ENCODE results near the gene ADGRG1.
"Not testable (repeated sequence)": the region's sequence is repeated elsewhere in the genome, so short reads cannot be mapped to it uniquely, and the experiment has no call there.

ADGRG1 gene

DNA sequence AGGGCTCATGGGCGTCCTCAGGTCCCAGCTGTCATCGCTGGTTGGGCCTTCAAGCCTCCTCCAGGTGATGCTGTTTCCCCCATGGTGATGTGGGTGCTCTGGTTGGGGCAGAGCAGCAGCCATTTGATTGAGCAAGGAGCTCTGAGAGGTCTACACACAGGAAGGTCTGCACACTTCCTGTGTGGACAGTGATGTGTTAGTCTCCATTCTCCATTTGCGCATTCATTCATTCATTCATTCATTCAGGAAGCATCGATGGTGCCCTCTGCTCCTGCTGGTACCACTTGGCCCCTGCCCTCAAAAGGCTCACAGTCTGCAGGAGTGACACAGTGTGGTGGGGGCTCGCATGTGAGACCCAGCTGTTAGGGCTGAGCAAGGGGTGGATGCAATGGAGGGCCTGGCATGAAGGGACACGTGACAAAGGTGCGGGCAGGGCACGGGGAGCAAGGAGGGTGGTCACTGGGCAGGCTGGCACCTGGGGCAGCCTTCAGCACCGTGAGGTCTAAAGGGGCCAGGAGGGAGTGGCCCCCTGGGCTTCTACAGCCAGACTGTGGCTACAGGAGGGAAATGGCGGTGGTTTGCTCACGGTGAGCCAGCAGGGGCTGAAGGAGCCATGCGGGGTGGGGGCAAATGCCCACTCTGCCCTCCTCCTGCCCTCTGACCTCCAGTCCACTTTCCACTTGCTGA, 41.2 kb downstream of the ADGRG1 start:
- H3K27ac ChIP-seq: no peak overlapping the region
- TF ChIP-seq, protein P1, sequence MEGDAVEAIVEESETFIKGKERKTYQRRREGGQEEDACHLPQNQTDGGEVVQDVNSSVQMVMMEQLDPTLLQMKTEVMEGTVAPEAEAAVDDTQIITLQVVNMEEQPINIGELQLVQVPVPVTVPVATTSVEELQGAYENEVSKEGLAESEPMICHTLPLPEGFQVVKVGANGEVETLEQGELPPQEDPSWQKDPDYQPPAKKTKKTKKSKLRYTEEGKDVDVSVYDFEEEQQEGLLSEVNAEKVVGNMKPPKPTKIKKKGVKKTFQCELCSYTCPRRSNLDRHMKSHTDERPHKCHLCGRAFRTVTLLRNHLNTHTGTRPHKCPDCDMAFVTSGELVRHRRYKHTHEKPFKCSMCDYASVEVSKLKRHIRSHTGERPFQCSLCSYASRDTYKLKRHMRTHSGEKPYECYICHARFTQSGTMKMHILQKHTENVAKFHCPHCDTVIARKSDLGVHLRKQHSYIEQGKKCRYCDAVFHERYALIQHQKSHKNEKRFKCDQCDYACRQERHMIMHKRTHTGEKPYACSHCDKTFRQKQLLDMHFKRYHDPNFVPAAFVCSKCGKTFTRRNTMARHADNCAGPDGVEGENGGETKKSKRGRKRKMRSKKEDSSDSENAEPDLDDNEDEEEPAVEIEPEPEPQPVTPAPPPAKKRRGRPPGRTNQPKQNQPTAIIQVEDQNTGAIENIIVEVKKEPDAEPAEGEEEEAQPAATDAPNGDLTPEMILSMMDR (IDR thresholded peaks at IDR 0.05): no peak
- no peak for TF ChIP-seq ZFX (IDR thresholded peaks at IDR 0.05; ENCODE audit: borderline replicate concordance)

DNA sequence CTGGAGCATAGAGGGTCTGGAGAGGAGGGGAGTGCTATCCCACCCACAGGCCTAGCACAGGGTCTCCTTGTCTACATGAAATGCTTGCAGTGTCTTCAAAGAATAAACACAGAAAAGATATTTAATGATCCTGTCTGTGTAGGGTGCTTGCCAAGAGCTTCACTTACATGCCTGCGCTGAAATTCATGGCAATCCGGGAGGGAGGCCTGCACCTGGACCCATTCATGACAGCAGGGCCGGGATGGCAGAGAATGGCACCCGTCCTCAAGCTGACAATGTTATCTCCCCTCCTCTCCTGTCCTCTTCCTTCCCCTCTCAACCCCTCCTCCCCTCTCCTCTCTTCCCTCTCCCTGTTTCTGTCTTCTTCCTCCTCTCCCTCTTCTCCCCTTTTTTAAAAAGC, 41.8 kb downstream of the ADGRG1 start:
- no peak overlapping the region for H3K27ac ChIP-seq
- TF ChIP-seq, protein P1 (IDR thresholded peaks at IDR 0.05): no peak
- no peak for TF ChIP-seq ZFX (IDR thresholded peaks at IDR 0.05; ENCODE audit: borderline replicate concordance)

DNA sequence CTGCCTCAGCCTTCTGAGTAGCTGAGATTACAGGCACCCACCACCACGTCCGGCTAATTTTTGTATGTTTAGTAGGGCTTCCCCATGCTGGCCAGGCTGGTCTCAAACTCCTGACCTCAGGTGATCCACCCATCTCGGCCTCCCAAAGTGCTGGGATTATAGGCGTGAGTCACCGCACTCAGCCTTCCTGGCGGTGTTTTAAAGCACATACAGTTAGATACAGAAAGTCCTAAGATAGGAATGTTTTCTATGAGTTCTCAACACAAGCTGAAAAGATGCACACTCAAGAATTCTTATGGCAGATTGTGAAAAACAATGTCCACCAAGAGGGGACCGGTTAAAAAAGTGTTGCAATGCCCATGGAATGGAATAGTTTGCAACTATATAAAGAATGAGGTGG, 43.0 kb downstream of the ADGRG1 start:
- H3K27ac ChIP-seq: not testable (repeated sequence)

DNA sequence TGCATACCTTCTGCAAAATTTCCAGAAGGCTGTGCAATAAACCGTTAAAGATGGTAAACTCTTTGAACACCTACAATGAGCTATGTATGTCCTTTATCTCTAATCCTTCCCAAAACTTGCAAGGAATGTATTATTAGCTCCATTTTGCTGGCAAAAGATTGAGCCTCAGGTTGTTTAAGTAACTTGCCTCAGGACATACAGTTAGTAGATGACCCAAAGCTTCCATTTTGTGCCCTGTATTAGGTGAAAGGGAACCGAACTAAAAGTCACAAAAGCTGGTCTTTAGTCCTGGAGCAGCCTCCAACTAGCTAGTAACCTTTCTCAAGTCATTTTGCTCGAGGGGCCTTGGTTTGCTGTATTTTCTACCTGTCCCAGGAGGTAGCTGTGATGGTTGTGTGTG, 44.0 kb downstream of the ADGRG1 start:
- no peak overlapping the region for H3K27ac ChIP-seq
- TF ChIP-seq, protein P1 (IDR thresholded peaks at IDR 0.05): no peak
- no peak for TF ChIP-seq ZFX (IDR thresholded peaks at IDR 0.05; ENCODE audit: borderline replicate concordance)

DNA sequence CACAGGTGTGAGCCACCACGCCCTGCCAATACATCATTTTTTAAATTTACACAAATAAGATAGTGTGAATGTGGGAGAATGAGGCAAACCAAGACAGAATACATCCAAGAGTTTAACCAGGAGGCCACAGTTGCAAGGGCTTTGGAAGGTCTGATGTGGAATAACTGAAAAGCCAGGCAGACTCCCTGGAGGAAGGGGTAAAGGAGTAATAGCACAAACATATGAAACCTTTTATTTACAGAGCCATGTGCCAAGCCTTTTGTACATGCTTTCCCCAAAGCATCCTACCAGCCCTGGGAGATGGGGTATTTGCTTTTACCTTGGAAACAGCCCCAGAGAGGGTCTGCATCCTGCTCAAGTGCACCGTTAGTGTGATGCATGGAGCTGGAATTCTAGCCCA, 44.4 kb downstream of the ADGRG1 start:
- no peak overlapping the region for H3K27ac ChIP-seq
- TF ChIP-seq, protein P1 (IDR thresholded peaks at IDR 0.05): no peak
- no peak for TF ChIP-seq ZFX (IDR thresholded peaks at IDR 0.05; ENCODE audit: borderline replicate concordance)

DNA sequence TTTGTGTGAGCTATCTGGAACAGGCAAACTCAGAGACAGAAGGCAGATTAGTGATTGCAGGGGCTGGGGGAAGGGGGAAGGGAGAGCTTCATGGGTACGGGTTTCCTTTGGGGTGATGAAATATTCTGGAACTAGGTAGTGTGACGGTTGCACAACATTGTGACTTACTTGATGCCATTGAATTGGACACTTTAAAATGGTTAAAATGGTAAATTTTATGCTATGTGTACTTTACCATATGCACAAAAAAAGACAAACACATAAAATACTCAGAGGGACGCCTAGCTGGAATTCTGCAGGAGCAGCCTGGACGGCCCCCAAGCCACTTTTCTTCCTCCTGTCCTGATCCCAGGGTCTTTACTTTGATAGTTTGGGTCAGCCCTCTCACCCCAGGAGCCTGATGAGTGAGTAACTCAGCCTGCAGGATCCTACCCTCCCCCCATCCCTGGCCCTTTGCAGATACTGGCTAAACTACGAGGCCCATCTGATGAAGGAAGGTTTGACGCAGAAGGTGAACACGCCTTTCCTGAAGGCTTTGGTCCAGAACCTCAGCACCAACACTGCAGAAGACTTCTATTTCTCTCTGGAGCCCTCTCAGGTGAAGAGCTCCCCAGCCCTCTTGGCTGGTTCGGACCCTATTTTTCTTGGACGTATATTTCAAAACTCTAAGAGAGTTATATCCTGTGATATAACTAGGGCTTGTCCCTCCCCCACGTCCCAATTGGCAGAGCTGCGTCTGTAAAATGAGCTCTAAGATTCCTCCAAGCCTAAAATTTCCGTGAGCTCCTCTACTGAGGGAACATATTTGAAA, 47.5 kb downstream of the ADGRG1 start:
- H3K27ac ChIP-seq: peak overlapping the region; percentile 57
- no peak for TF ChIP-seq ZFX (IDR thresholded peaks at IDR 0.05; ENCODE audit: borderline replicate concordance)
- TF ChIP-seq, protein P1 (IDR thresholded peaks at IDR 0.05): no peak

DNA sequence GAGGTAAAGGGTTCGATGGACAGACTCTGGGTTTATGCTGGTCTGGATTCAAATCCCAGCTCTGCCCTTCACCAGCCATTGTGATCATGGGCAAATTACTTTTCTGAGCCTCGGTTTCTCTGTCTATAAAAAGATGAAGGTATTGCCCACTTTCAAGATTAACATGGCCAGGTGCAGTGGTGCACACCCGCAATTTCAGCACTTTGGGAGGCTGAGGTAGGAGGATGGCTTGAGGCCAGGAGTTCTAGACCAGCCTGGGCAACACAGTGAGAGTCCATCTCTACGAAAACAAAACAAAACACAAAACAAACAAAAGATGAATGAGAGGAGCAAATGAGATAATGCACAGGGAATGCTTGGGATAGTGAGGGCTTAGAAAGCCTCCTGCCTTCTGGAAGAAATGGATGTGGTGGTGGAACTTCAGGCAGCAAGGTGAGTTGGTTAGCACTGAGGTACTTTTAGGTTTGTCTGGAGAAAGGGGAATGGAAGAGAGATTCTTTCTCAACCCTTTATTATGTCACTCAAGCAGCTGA, 48.2 kb downstream of the ADGRG1 start:
- TF ChIP-seq, protein P1 (IDR thresholded peaks at IDR 0.05): no peak
- TF ChIP-seq ZFX (IDR thresholded peaks at IDR 0.05; ENCODE audit: borderline replicate concordance): no peak
- peak overlapping the region; percentile 57 for H3K27ac ChIP-seq
